Glutamatergic neuron (in vitro differentiated cells): ENCODE measurements around the gene OOSP3. TPM values are rescaled to one million over a fixed set of nuclear protein-coding genes. Genes with fewer than 3 reads are reported as not detected.

ENCODE experiments used
- DNase-seq: peaks from one replicate; pipeline ENCODE4 v3.0.0; 2022
- H3K27ac Mint-ChIP-seq: one replicate; pipeline ENCODE4 v1.8.0; 2020; ENCODE audit warnings: mild to moderate bottlenecking, mixed read lengths, inconsistent platforms; ENCODE audit not compliant: unreplicated experiment
- H3K27me3 Mint-ChIP-seq: one replicate; pipeline ENCODE4 v1.8.0; 2020; ENCODE audit warnings: mild to moderate bottlenecking, moderate library complexity, mixed read lengths, inconsistent platforms; ENCODE audit not compliant: unreplicated experiment
- H3K36me3 Mint-ChIP-seq: one replicate; pipeline ENCODE4 v1.8.0; 2020; ENCODE audit warnings: mild to moderate bottlenecking, mixed read lengths, inconsistent platforms; ENCODE audit not compliant: unreplicated experiment
- H3K4me1 Mint-ChIP-seq: one replicate; pipeline ENCODE4 v1.8.0; 2020; ENCODE audit warnings: mild to moderate bottlenecking, low read depth, mixed read lengths, inconsistent platforms; ENCODE audit not compliant: unreplicated experiment
- H3K4me3 Mint-ChIP-seq: one replicate; pipeline ENCODE4 v1.8.0; 2020; ENCODE audit warnings: mild to moderate bottlenecking, mixed read lengths, inconsistent platforms; ENCODE audit not compliant: unreplicated experiment
- H3K9me3 Mint-ChIP-seq: one replicate; pipeline ENCODE4 v1.8.0; 2020; ENCODE audit warnings: mild to moderate bottlenecking, moderate library complexity, mixed read lengths, inconsistent platforms; ENCODE audit not compliant: unreplicated experiment
- total RNA-seq: library from RNA; stranded (reverse); fragmentation: NEBNext Ultra II Directional; extraction: Animal tissue kit (Norgen Biotek cat#: 25700); gene quantifications from one replicate; pipeline ENCODE4 v1.2.1, GENCODE V29; 2021; ENCODE audit not compliant: unreplicated experiment
- TF ChIP-seq, protein P1 (sequence below): fragments of 200-600 bp; sonication (generic); IDR thresholded peaks from one replicate; pipeline ENCODE4 v1.5.0; 2021; ENCODE audit not compliant: partially characterized antibody, unreplicated experiment

The OOSP3 gene
- total RNA-seq, 1 donor from 2014 or later: not detected

DNA sequence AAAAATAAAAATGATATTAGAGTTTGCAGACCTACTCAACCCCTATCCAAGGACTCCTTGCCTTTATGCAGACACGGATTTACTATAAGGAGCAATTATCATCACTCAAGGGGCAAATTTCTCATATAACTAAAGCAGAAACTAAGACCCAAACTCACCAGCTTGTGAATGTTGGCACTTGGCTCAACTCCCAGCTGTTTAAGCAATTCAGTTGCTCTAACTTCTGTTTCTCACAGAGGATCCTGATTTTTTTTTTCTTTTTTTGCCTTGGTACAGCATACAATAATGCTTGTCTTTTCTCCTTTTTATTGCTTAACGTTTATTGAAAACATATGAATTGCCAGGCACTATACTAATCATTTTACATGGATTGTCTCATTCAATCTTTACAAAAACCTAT is 23.7 kb upstream of the OOSP3 start:
- no peak for DNase-seq
- TF ChIP-seq, protein P1, sequence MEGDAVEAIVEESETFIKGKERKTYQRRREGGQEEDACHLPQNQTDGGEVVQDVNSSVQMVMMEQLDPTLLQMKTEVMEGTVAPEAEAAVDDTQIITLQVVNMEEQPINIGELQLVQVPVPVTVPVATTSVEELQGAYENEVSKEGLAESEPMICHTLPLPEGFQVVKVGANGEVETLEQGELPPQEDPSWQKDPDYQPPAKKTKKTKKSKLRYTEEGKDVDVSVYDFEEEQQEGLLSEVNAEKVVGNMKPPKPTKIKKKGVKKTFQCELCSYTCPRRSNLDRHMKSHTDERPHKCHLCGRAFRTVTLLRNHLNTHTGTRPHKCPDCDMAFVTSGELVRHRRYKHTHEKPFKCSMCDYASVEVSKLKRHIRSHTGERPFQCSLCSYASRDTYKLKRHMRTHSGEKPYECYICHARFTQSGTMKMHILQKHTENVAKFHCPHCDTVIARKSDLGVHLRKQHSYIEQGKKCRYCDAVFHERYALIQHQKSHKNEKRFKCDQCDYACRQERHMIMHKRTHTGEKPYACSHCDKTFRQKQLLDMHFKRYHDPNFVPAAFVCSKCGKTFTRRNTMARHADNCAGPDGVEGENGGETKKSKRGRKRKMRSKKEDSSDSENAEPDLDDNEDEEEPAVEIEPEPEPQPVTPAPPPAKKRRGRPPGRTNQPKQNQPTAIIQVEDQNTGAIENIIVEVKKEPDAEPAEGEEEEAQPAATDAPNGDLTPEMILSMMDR: no peak
- Mint-ChIP-seq H3K4me1 (no peaks in the 10 kb centered on the region), H3K27ac (no peak overlapping the region), H3K4me3 (no peak overlapping the region), H3K27me3 (no peaks in the 10 kb centered on the region), H3K9me3 (no peaks in the 10 kb centered on the region), H3K36me3 (no peaks in the 10 kb centered on the region)

DNA sequence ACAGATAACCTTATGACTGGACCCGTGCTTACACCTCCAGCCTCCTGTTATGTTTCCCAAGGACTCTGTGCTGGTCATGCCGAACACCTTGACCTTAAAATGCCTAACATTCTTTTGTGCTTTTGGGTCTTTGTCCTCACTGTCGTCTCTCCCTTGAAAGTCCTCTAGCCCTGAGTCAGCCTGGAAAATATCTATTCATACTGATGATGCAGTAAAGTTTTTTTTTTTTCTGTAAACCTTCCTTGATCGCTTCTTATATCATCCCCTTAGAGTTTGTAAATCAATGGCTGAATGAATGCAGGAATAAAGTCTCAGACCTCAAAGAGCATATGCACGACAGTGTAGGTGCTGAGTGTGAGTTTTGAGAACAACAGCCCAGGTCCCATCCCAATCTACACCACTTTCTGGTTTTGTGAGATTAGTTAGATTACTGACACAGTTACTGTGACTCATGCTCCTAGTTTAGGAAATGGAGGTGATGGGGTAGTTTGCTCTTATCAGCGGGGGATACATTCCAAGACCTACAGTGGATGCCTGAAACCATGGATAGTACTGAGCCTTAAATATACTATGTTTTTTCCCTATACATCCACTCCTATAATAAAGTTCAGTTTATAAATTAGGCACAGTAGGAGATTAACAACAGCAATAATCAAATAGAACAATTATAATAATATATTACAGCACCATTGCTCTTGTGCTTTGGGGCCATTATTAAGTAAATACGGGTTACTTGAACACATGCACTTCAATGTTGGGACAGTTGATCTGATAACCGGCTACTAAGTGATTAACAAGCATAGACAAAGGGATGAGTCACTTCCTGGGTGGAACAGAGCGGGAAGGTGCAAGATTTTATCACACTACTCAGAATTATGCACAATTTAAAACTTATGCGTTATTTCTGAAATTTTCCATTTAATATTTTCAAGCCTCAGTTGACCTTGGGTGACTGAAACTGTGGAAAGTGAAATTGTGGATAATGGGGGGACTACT is 20.8 kb upstream of the OOSP3 start:
- Mint-ChIP-seq H3K27ac (no peak overlapping the region), H3K4me1 (no peaks in the 10 kb centered on the region), H3K4me3 (no peak overlapping the region), H3K36me3 (no peaks in the 10 kb centered on the region), H3K9me3 (no peaks in the 10 kb centered on the region), H3K27me3 (no peaks in the 10 kb centered on the region)
- TF ChIP-seq, protein P1: no peak
- DNase-seq: no peak

DNA sequence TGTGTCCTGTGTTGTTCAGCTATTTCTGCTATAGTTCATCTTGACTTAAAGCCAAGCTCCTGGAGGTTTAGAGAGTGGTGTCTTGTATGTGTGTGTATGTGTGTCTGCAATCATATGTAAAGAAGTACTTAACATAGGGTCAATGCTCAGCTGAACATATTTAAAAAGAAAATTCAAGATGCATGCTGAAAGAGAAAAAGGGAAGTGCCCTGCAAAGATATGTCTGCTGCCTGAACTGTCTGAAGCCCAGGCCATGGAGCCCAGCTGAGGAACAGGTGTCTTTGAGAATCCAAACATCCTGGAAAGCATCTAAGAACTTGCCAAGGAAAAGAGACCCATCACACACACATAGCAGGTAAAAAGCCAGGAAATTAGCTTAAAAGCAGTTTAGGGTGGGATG is 18.9 kb upstream of the OOSP3 start:
- Mint-ChIP-seq H3K9me3 (no peaks in the 10 kb centered on the region), H3K27me3 (no peaks in the 10 kb centered on the region), H3K4me3 (no peak overlapping the region), H3K4me1 (no peaks in the 10 kb centered on the region), H3K27ac (no peak overlapping the region), H3K36me3 (no peaks in the 10 kb centered on the region)
- DNase-seq: no peak
- TF ChIP-seq, protein P1: no peak

DNA sequence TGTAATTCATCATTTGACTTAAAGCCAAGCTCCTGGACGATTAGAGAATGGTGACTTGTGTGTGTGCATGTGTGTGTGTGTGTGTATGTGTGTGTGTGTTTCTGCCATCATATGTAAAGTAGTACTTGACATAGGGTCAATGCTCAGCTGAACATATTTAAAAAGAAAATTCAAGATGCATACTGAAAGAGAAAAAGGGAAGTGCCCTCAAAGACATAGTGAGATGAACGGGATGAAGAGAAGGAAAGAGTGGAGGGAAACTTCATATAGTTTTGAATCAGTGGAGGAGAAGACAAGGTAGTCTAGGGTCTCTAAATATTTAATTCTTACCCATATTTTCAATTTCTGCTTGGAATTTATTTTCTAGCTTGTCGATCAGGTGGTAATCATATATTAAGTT is 16.3 kb upstream of the OOSP3 start:
- Mint-ChIP-seq H3K27me3 (no peaks in the 10 kb centered on the region), H3K36me3 (no peaks in the 10 kb centered on the region)

More for the DNA sequence above, 16.3 kb upstream of the OOSP3 start:
- TF ChIP-seq, protein P1: no peak
- Mint-ChIP-seq H3K9me3 (no peaks in the 10 kb centered on the region), H3K4me1 (no peaks in the 10 kb centered on the region), H3K4me3 (no peak overlapping the region), H3K27ac (no peak overlapping the region)
- DNase-seq: no peak
